Central memory CD4-positive, alpha-beta T cell (primary cell): ENCODE results near the gene TCF4.

Experiments
- DNase-seq: peaks from one replicate; pipeline ENCODE4 v3.0.0; 2022

TCF4 gene

GRCh38 chr18:55339990-55340389 is 248.0 kb downstream of the TCF4 start:
- no peak for DNase-seq

GRCh38 chr18:55338978-55339650 is 248.9 kb downstream of the TCF4 start:
- DNase-seq = no peak

GRCh38 chr18:55337908-55338521 is 250.0 kb downstream of the TCF4 start:
- DNase-seq = no peak

GRCh38 chr18:55337138-55337537 is 250.9 kb downstream of the TCF4 start:
- no peak for DNase-seq

DNA sequence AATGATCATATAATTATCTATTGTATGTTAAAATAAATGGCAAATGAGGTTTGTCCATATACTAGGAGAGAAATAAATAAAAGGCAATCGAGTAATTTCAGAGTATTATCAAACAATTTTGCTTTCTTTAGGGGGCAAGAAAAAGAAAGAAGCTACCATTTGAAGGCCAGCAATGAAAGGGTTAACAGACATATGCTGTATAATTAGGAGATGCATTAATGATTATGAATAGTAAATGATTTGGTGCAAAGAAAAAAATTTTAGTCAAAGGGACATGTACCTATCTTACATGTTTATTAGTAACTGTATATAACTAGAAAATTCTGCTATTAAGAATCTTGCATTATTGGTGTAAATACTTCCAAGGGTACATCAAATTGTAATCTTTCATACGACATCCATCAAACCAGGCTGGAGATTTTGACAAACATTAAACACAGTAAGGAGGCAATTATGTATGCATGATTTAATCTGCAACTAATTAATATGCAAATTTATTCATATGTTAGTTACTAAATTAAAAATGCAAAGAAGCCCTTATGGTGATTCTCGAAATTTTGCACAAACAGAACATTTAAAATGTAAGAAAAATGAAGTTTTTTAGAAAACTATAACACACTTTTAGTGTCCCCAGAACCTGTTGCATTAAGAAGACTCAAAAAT is 251.4 kb downstream of the TCF4 start:
- no peak for DNase-seq

DNA sequence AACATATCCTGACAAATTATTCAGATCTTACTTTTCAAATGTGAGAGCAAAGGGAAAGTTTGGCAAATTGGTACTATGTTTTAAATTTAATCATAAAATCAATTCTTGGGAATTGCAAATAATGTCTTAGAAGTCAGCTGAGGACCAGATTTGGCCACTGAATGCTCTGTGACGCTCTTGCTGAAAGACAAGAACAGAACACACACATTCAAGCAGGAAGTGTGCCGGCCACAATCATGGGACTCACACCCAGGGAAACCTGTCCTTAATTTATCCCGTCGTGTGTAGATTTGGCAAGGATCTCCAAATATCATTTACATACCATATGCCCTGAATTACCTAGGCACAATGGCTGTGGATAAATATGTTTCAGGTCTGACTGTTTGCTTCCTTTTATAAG is 253.1 kb downstream of the TCF4 start:
- DNase-seq = no peak

DNA sequence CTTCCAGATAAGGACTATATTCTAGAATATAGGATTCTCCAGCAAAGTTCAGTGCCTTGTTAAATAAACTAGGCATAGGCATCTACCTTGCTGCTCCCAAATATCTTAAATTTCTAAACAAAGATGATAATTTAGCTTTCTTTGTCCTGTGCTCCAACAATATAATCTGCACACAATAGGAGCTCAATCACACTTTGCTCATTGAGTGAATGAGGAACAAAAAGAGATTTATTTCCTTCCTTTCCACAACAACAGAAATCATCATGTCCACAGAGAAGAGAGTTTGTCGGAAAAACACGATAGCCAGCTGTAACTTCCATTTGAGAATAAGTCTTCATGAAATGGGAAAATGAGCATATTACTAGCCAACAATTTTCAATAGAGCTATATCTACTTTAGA is 256.7 kb downstream of the TCF4 start:
- no peak for DNase-seq

- no peak for DNase-seq
Observed at GRCh38 chr18:55328301-55328700, 259.7 kb downstream of the TCF4 start.

DNA sequence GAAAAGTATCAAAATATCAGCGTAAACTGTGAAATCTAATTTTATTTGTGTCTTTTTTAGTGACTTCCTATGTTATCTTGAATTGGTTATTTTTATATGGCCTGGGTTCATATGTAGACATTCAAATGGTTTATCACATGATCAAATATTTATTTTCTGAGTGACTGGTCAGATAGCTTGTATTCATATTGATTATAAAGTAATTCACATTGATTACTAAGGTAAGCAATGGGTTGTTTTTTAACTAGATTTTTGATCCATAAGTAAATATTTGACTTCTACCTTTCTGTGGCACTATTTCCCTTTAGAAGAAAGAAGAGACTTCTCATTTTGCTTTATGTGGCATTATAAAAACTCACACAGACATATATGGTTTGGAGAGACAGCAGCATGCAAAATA is 260.5 kb downstream of the TCF4 start:
- DNase-seq = no peak

GRCh38 chr18:55326134-55326533 is 261.9 kb downstream of the TCF4 start:
- DNase-seq = no peak

- no peak for DNase-seq
Observed at GRCh38 chr18:55324166-55324565, 263.8 kb downstream of the TCF4 start.

- no peak for DNase-seq
Observed at GRCh38 chr18:55323051-55323994, 264.7 kb downstream of the TCF4 start.

DNA sequence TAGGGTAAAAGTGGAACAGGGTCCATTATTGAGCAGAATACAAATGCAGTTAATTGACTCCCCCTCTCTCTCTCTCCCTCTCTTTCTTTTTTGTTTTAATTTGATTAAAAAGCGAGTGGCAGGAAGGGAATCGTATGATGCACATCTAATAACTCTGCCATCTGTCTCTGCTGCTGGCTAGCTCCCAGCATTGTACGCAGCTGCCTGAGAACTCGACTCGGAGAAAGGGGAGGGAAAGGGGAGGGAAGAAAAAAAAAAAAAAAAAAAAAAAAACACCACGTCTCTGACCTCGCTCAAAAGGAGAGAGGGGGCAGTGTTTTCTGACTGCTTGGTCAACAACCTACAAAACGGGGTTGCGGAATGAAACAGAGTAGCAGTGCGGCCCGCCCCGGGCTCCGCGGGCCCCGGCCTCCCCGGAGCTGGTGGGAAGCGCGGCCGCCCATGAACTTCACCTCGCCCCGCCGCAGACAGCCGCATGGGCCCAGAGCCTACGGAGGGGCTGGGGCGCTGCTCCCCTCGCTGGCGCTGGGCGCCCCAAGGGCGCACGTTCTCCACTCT is 265.7 kb downstream of the TCF4 start:
- DNase-seq = no peak

DNA sequence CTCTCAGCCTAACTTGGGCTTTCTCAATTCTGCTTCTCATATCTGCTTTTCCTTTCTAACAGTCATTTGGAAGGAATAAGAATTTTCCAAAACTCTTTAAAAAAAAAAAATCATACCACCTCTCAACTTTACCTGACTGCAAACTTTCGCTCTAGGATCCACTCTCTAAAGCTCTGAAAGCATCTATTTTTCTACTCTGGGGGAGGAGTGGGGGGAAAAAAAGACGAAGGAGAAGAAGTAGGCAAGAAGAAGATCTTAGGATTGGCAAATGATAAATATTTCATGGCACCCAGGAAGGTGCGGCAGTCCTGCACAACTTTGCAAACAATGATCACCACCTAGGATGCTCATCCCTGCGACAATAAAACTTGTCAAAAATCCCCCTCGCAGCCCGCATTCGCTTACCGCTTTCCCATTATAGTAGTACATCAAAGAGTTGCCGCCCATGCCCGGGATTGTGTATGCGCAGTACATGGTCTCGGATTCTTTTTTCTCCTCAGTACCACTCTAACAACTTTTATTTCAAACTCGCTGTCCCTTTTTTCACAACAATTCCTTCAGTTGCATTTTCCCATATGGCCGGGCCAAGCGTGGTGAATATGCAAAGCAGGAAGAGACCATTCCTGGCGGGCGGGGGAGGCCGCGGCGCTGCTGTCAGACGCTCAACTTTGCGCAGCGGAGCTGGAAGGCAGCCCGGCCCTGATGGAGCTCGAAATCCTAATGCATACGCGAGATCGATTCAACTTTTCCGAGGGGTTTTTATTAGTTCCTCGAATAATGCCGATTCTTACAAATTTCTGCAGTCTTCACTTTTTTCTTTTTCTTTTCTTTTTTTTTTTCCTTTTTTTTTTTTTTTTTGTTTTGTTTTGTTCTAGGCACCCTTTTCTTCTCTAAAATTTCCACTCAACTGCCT is 266.5 kb downstream of the TCF4 start:
- DNase-seq = no peak

DNA sequence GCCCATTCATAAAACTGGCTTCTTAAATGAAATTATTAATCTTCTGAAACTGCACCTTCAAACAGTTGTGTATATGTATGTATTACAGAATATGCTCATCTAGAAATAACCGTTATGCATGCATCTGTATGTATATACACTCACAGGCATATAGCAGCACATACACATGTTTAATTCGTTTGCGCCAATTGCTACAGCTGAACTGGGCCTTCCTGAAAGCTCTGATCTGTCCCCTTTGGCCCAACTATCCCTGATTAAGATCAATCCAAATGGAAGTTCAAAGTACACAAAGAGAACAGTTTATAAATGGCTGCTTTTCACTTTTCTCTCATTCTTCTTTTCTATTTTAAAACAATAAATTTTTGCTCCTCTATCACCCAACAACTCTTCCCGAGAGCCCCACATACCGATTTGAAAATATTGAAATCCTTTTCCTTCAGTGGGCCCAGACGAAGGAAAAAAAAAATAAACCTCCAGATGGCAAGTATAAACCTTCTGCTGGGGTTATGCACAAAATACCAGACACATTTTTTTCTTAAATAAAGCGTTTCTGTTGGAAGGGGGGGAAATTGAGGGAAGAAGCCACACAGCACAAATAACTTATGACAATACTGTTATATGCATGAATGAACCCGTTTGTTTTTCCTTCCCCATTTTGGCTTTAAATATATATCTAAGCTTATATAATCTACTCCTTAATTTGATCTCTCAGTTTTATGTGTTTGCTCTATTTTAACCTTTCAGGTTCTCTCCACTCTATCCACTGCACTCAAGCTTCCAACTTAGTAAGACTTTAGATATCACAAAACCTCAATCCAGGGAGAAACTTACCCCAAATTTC is 267.3 kb downstream of the TCF4 start:
- no peak for DNase-seq

GRCh38 chr18:55319459-55320193 is 268.4 kb downstream of the TCF4 start:
- DNase-seq = no peak

GRCh38 chr18:55318951-55319441 is 269.0 kb downstream of the TCF4 start:
- no peak for DNase-seq

DNA sequence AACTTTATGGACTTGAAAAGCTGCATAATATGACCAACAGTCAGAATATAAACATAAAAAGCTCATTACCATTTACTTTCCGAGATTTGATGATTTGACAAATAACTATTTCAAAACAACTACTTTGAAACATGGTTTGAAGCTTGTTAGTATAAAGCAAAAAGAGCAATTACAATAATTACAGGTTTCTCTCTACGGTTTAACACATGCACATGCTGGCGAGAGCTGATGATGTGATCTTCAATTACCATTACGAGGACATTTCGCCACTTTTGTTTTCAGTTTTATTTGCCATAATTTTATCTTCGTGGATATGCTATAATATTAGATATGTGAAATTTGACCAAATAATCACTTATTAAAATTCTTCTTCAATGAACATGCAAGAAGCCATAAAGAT is 270.1 kb downstream of the TCF4 start:
- DNase-seq = no peak

GRCh38 chr18:55317324-55317723 is 270.7 kb downstream of the TCF4 start:
- no peak for DNase-seq
